Natural killer cell (primary cell): ENCODE measurements around the gene COL25A1. TPM values are rescaled to one million over a fixed set of nuclear protein-coding genes. Genes with fewer than 3 reads are reported as not detected.

ENCODE experiments used
- ATAC-seq, 3 donors: fragments of 150-1000 bp in 2 of 3; fragments of 200-7000 bp in 1 of 3; cut with Tn5 transposase; 1 replicate in 1 of 3; 2 replicates in 2 of 3; pipeline ENCODE4 v1.10.0; 2021; ENCODE audit warnings: mild to moderate bottlenecking in 2 of 3, moderate library complexity in 2 of 3
- DNase-seq, 2 donors: peaks; one replicate each; pipeline versions ENCODE4 v3.0.0 to v3.0.0-alpha.2; 2013 to 2021; ENCODE audit warnings: mixed read lengths in 1 of 2
- H3K27ac ChIP-seq: one replicate; pipeline ENCODE4 v1.5.1; 2013; ENCODE audit warnings: mild to moderate bottlenecking, low read length
- H3K27me3 ChIP-seq: one replicate; pipeline ENCODE4 v1.6.1; 2013; ENCODE audit warnings: low read length; ENCODE audit not compliant: control insufficient read depth, insufficient read depth
- H3K36me3 ChIP-seq: one replicate; pipeline ENCODE4 v1.6.1; 2013; ENCODE audit warnings: low read length; ENCODE audit not compliant: control insufficient read depth, insufficient read depth
- H3K4me1 ChIP-seq: one replicate; pipeline ENCODE4 v1.6.1; 2013; ENCODE audit warnings: low read length; ENCODE audit not compliant: control insufficient read depth, insufficient read depth
- H3K4me3 ChIP-seq: one replicate; pipeline ENCODE4 v1.5.1; 2013; ENCODE audit warnings: low read length
- H3K9me3 ChIP-seq: one replicate; pipeline ENCODE4 v1.6.1; 2013; ENCODE audit warnings: low read length; ENCODE audit not compliant: control insufficient read depth, insufficient read depth
- H3K27ac Mint-ChIP-seq, 2 donors: one replicate each; pipeline ENCODE4 v1.8.0; 2022; ENCODE audit warnings: mild to moderate bottlenecking in 2 of 2, mixed read lengths in 2 of 2, moderate library complexity in 1 of 2
- H3K27me3 Mint-ChIP-seq, 2 donors: one replicate each; pipeline ENCODE4 v1.8.0; 2022; ENCODE audit warnings: low read depth in 2 of 2, mixed read lengths in 2 of 2
- H3K36me3 Mint-ChIP-seq: one replicate; pipeline ENCODE4 v1.8.0; 2022; ENCODE audit warnings: mixed read lengths
- H3K4me1 Mint-ChIP-seq, 2 donors: one replicate each; pipeline ENCODE4 v1.8.0; 2022; ENCODE audit warnings: mixed read lengths in 2 of 2
- H3K4me3 Mint-ChIP-seq: one replicate; pipeline ENCODE4 v1.8.0; 2022; ENCODE audit warnings: mild to moderate bottlenecking, moderate library complexity, mixed read lengths
- H3K9me3 Mint-ChIP-seq, 2 donors: one replicate each; pipeline ENCODE4 v1.8.0; 2022; ENCODE audit warnings: mixed read lengths in 2 of 2
- CTCF ChIP-seq: fragments of 200-600 bp; IDR thresholded peaks from one replicate; pipeline ENCODE4 v1.8.0; 2022; ENCODE audit warnings: antibody characterized with exemption
- WGBS: methylation state at CpG from one replicate; pipeline ENCODE4 v1.1.7; 2013; ENCODE audit warnings: missing lambda C conversion rate; ENCODE audit not compliant: insufficient coverage; 5-methylcytosine and 5-hydroxymethylcytosine counted together
- intact Hi-C: fragments of 100-400 bp; cut with micrococcal nuclease; formaldehyde crosslinking; loops from one replicate; pipeline ENCODE4 v1.14.2; 2022
- total RNA-seq, 4 donors: library from RNA; stranded (reverse); fragments of 120-200 nt in 1 of 4; gene quantifications; one replicate each; pipeline versions ENCODE4 v1.2.3 to v1.2.4, GENCODE V29; 2013 to 2022

The COL25A1 gene
- total RNA-seq, 3 donors from 2014 or later (not counting 1 experiment from before 2014, with no cell fraction given) = 0.08 TPM; not detected in 2

GRCh38 chr4:108906006-108906405 is 396.5 kb downstream of the COL25A1 start:
- DNase-seq (no peak), ATAC-seq (no peak)
- Histone ChIP-seq H3K27me3 (no peaks in the 10 kb centered on the region), H3K27ac (no peak overlapping the region), H3K4me1 (no peaks in the 10 kb centered on the region), H3K36me3 (no peaks in the 10 kb centered on the region), H3K4me3 (no peak overlapping the region), H3K9me3 (no peaks in the 10 kb centered on the region)
- H3K4me1 Mint-ChIP-seq = no peaks in the 10 kb centered on the region
- no peaks in the 10 kb centered on the region for H3K36me3 Mint-ChIP-seq
- no peaks in the 10 kb centered on the region for H3K9me3 Mint-ChIP-seq
- H3K27me3 Mint-ChIP-seq = no peaks in the 10 kb centered on the region
- no peak for TF ChIP-seq CTCF
- no peak overlapping the region for H3K27ac Mint-ChIP-seq
- H3K4me3 Mint-ChIP-seq = no peak overlapping the region
- intact Hi-C loops = no loop called here
- 88% methylated on average over 6 of the region's 6 CpGs for WGBS

GRCh38 chr4:108903464-108904221 is 398.8 kb downstream of the COL25A1 start:
- H3K9me3 Mint-ChIP-seq = no peaks in the 10 kb centered on the region
- intact Hi-C loops = no loop called here
- no peaks in the 10 kb centered on the region for H3K27me3 ChIP-seq
- no peak overlapping the region for H3K4me3 ChIP-seq
- H3K36me3 ChIP-seq = no peaks in the 10 kb centered on the region
- no peak overlapping the region for H3K4me3 Mint-ChIP-seq
- H3K27ac Mint-ChIP-seq = no peak overlapping the region
- no peaks in the 10 kb centered on the region for H3K36me3 Mint-ChIP-seq
- H3K27ac ChIP-seq = no peak overlapping the region
- ATAC-seq (no peak), DNase-seq (no peak)
- WGBS = 87% methylated on average over 4 of the region's 4 CpGs
- no peaks in the 10 kb centered on the region for H3K4me1 Mint-ChIP-seq
- no peaks in the 10 kb centered on the region for H3K27me3 Mint-ChIP-seq
- H3K4me1 ChIP-seq = no peaks in the 10 kb centered on the region
- no peaks in the 10 kb centered on the region for H3K9me3 ChIP-seq
- no peak for TF ChIP-seq CTCF

- no peak for DNase-seq
- no peak overlapping the region for H3K27ac ChIP-seq
- intact Hi-C loops = no loop called here
- Mint-ChIP-seq H3K36me3 (no peaks in the 10 kb centered on the region), H3K4me1 (no peaks in the 10 kb centered on the region), H3K27ac (no peak overlapping the region), H3K9me3 (no peaks in the 10 kb centered on the region), H3K4me3 (no peak overlapping the region), H3K27me3 (no peaks in the 10 kb centered on the region)
- H3K27me3 ChIP-seq = no peaks in the 10 kb centered on the region
- no peak overlapping the region for H3K4me3 ChIP-seq
- no peak for TF ChIP-seq CTCF
- no peaks in the 10 kb centered on the region for H3K36me3 ChIP-seq
- no peak for ATAC-seq
- H3K4me1 ChIP-seq = no peaks in the 10 kb centered on the region
- WGBS = 67% methylated on average over 3 of the region's 3 CpGs
- H3K9me3 ChIP-seq = no peaks in the 10 kb centered on the region
Observed at GRCh38 chr4:108902769-108903168, 399.7 kb downstream of the COL25A1 start.

GRCh38 chr4:108901291-108901690 is 401.2 kb downstream of the COL25A1 start:
- no peaks in the 10 kb centered on the region for H3K9me3 Mint-ChIP-seq
- intact Hi-C loops = no loop called here
- WGBS = 100% methylated on average over 1 of the region's 1 CpG
- no peak for ATAC-seq
- H3K4me3 Mint-ChIP-seq = no peak overlapping the region
- no peaks in the 10 kb centered on the region for H3K36me3 Mint-ChIP-seq
- no peak for DNase-seq
- no peaks in the 10 kb centered on the region for H3K27me3 ChIP-seq
- no peak overlapping the region for H3K4me3 ChIP-seq
- H3K27me3 Mint-ChIP-seq = no peaks in the 10 kb centered on the region
- no peaks in the 10 kb centered on the region for H3K4me1 Mint-ChIP-seq
- H3K36me3 ChIP-seq = no peaks in the 10 kb centered on the region
- no peaks in the 10 kb centered on the region for H3K9me3 ChIP-seq
- no peak overlapping the region for H3K27ac Mint-ChIP-seq
- no peak overlapping the region for H3K27ac ChIP-seq
- no peaks in the 10 kb centered on the region for H3K4me1 ChIP-seq
- TF ChIP-seq CTCF = no peak
